IMR-90 (cell line): ENCODE measurements around the gene ZNF827.

Experiments used
- CEBPB ChIP-seq: IDR thresholded peaks from 2 replicates; pipeline ENCODE4 v1.6.1; 2012; ENCODE audit warnings: low read depth, low read length, improper control_type of control experiment
- CTCF ChIP-seq: conservative IDR thresholded peaks from 2 replicates; pipeline ENCODE4 v1.5.1; 2012; ENCODE audit warnings: mild to moderate bottlenecking, low read depth, low read length, improper control_type of control experiment
- ELK1 ChIP-seq: fragments of 150-350 bp; IDR thresholded peaks from 2 replicates; pipeline ENCODE4 v1.6.1; 2016; ENCODE audit warnings: low read depth, mild to moderate bottlenecking, low read length, moderate library complexity, borderline replicate concordance
- MAFK ChIP-seq: IDR thresholded peaks from 2 replicates; pipeline ENCODE4 v1.6.1; 2012; ENCODE audit warnings: low read depth, low read length, improper control_type of control experiment
- NFE2L2 ChIP-seq: fragments of 150-350 bp; IDR thresholded peaks from 2 replicates; pipeline ENCODE4 v1.6.1; 2016; ENCODE audit warnings: low read depth, mild to moderate bottlenecking, low read length
- POLR2A ChIP-seq: IDR thresholded peaks from 2 replicates; pipeline ENCODE4 v1.6.1; 2012; ENCODE audit warnings: mild to moderate bottlenecking, low read depth, low read length
- RAD21 ChIP-seq: IDR thresholded peaks from 2 replicates; pipeline ENCODE4 v1.6.1; 2012; ENCODE audit warnings: low read length, improper control_type of control experiment
- RCOR1 ChIP-seq: IDR thresholded peaks from 2 replicates; pipeline ENCODE4 v1.6.1; 2012; ENCODE audit warnings: mild to moderate bottlenecking, low read length, improper control_type of control experiment; ENCODE audit not compliant: insufficient replicate concordance
- RFX5 ChIP-seq: IDR thresholded peaks from 2 replicates; pipeline ENCODE4 v1.8.0; 2012; ENCODE audit warnings: low read depth, mild to moderate bottlenecking, low read length, moderate library complexity
- SMC3 ChIP-seq: fragments of 150-350 bp; IDR thresholded peaks from 2 replicates; pipeline ENCODE4 v1.6.1; 2016; ENCODE audit warnings: low read depth, mild to moderate bottlenecking, antibody characterized with exemption, low read length, moderate library complexity
- USF2 ChIP-seq: fragments of 150-350 bp; IDR thresholded peaks from 2 replicates; pipeline ENCODE4 v1.6.1; 2017; ENCODE audit warnings: mild to moderate bottlenecking, antibody characterized with exemption, low read length, low read depth

- TF ChIP-seq CTCF = no peak
- no peak for TF ChIP-seq POLR2A
- TF ChIP-seq USF2 = no peak
- no peak for TF ChIP-seq RFX5
- no peak for TF ChIP-seq CEBPB
- TF ChIP-seq MAFK = no peak
- no peak for TF ChIP-seq RAD21
- no peak for TF ChIP-seq RCOR1
- no peak for TF ChIP-seq ELK1
- TF ChIP-seq NFE2L2 = no peak
- TF ChIP-seq SMC3 = no peak
These were observed 152.4 kb downstream of the ZNF827 start for GRCh38 chr4:145786261-145786660.
